ENCODE measurements around the gene ADAMTS16. TPM values are rescaled to one million over a fixed set of nuclear protein-coding genes. Genes with fewer than 3 reads are reported as not detected.
A peak's percentile ranks its signal among the peaks of the same experiment; 100 is the strongest.

ADAMTS16 gene
- total RNA-seq, 3 donors from 2014 or later (not counting 1 experiment from before 2014, with no cell fraction given): not detected

DNA sequence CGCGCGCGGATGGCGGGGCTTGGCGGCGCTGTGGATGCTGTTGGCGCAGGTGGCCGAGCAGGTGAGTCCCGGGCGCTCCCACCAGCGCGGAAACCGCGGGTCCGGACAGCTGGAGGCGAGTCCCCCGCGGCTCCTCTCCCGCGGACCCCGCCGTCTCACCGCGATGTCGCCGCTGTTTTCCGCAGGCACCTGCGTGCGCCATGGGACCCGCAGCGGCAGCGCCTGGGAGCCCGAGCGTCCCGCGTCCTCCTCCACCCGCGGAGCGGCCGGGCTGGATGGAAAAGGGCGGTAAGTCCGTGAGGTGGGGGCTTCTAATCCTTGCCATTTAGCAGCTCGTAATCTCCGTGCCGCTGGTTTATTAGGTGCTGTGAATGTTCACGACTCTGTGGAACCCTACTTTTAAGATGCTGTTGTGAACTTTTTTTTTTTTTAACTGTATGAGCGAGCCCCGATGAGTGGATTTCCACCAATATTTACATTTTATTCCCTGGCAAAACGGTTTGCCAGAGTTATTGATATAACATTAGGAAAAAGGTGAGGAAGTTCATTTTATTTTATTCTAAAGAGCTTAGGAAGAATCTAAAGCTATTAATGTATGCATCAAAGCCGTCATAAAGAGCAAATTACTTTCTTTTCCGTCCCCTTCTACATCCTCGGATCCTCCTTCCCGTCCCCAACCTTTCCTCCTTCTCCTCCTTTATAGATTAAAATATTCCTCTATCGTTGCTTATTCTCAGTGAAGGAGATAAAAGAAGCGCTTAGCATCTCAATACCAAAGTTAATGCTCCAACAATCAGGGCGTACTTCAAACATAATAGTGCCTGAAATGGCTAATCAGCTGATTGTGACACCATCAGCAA is 579 bp downstream of the ADAMTS16 start:
- no peaks in the 10 kb centered on the region for H3K36me3 ChIP-seq (ENCODE audit: control insufficient read depth, insufficient read depth, low read length)
- H3K9me3 ChIP-seq (ENCODE audit: control insufficient read depth, insufficient read depth, low read length): no peaks in the 10 kb centered on the region
- DNase-seq: no peak
- no peak overlapping the region for H3K4me3 ChIP-seq (ENCODE audit: low read length)
- intact Hi-C loops (cut with micrococcal nuclease): loop anchor here (10.0 kb wide), 1 partner anchor 1604 kb away; no protein-coding TSS in a partner anchor
- no peaks in the 10 kb centered on the region for H3K4me1 ChIP-seq (ENCODE audit: control insufficient read depth, insufficient read depth, low read length)
- no peaks in the 10 kb centered on the region for H3K36me3 Mint-ChIP-seq
- H3K27ac ChIP-seq (ENCODE audit: low read length): no peak overlapping the region
- H3K4me1 Mint-ChIP-seq: peaks cover 0 to 6% of the 10 kb centered on the region in 2 donors
- peaks cover 13 to 17% of the 10 kb centered on the region in 2 donors for H3K27me3 Mint-ChIP-seq (ENCODE audit: low read depth in 2 of 2)
- H3K27ac Mint-ChIP-seq: no peak overlapping the region
- 2% methylated on average over 48 of the region's 57 CpGs for WGBS (ENCODE audit: insufficient coverage)
- H3K4me3 Mint-ChIP-seq: no peak overlapping the region
- no peak for ATAC-seq
- H3K9me3 Mint-ChIP-seq: no peaks in the 10 kb centered on the region
- TF ChIP-seq, protein P1, sequence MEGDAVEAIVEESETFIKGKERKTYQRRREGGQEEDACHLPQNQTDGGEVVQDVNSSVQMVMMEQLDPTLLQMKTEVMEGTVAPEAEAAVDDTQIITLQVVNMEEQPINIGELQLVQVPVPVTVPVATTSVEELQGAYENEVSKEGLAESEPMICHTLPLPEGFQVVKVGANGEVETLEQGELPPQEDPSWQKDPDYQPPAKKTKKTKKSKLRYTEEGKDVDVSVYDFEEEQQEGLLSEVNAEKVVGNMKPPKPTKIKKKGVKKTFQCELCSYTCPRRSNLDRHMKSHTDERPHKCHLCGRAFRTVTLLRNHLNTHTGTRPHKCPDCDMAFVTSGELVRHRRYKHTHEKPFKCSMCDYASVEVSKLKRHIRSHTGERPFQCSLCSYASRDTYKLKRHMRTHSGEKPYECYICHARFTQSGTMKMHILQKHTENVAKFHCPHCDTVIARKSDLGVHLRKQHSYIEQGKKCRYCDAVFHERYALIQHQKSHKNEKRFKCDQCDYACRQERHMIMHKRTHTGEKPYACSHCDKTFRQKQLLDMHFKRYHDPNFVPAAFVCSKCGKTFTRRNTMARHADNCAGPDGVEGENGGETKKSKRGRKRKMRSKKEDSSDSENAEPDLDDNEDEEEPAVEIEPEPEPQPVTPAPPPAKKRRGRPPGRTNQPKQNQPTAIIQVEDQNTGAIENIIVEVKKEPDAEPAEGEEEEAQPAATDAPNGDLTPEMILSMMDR (IDR thresholded peaks at IDR 0.05): no peak
- peaks cover 8% of the 10 kb centered on the region for H3K27me3 ChIP-seq (ENCODE audit: control insufficient read depth, insufficient read depth, low read length)

DNA sequence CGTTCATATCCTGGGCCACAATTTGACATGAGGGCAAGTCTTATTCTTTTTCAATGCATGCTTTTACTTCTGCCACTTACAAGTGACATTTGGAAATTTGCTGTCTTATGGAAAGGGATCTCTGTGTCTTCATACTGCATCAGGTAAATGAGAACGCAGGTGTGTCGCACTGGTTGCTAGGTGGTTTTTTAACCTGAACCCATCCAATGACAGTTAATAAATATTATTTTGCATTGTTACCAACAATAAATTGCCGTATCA is 1.1 kb downstream of the ADAMTS16 start:
- no peak overlapping the region for H3K4me3 Mint-ChIP-seq
- TF ChIP-seq, protein P1 (IDR thresholded peaks at IDR 0.05): no peak

GRCh38 chr5:5141625-5142525 is 1.7 kb downstream of the ADAMTS16 start:
- intact Hi-C loops (cut with micrococcal nuclease): loop anchor here (10.0 kb wide), 1 partner anchor 1603 kb away; no protein-coding TSS in a partner anchor
- Mint-ChIP-seq H3K27me3 (ENCODE audit: low read depth in 2 of 2) (peaks cover 13 to 17% of the 10 kb centered on the region in 2 donors), H3K27ac (no peak overlapping the region), H3K4me3 (no peak overlapping the region), H3K36me3 (no peaks in the 10 kb centered on the region), H3K9me3 (no peaks in the 10 kb centered on the region), H3K4me1 (peaks cover 0 to 6% of the 10 kb centered on the region in 2 donors)
- no peaks in the 10 kb centered on the region for H3K36me3 ChIP-seq (ENCODE audit: control insufficient read depth, insufficient read depth, low read length)
- no peaks in the 10 kb centered on the region for H3K9me3 ChIP-seq (ENCODE audit: control insufficient read depth, insufficient read depth, low read length)
- H3K27me3 ChIP-seq (ENCODE audit: control insufficient read depth, insufficient read depth, low read length): peaks cover 8% of the 10 kb centered on the region
- DNase-seq (peak in 1 of 2 donors; percentile 77), ATAC-seq (peak in 1 of 3 donors; percentile 40)
- TF ChIP-seq, protein P1 (IDR thresholded peaks at IDR 0.05): peak; percentile 86
- H3K27ac ChIP-seq (ENCODE audit: low read length): no peak overlapping the region
- no peaks in the 10 kb centered on the region for H3K4me1 ChIP-seq (ENCODE audit: control insufficient read depth, insufficient read depth, low read length)
- H3K4me3 ChIP-seq (ENCODE audit: low read length): no peak overlapping the region
- WGBS (ENCODE audit: insufficient coverage): 19% methylated on average over 6 of the region's 6 CpGs

More for the DNA sequence above, 1.1 kb downstream of the ADAMTS16 start:
- Histone ChIP-seq H3K27ac (ENCODE audit: low read length) (no peak overlapping the region), H3K4me3 (ENCODE audit: low read length) (no peak overlapping the region), H3K36me3 (ENCODE audit: control insufficient read depth, insufficient read depth, low read length) (no peaks in the 10 kb centered on the region), H3K27me3 (ENCODE audit: control insufficient read depth, insufficient read depth, low read length) (peaks cover 8% of the 10 kb centered on the region), H3K4me1 (ENCODE audit: control insufficient read depth, insufficient read depth, low read length) (no peaks in the 10 kb centered on the region), H3K9me3 (ENCODE audit: control insufficient read depth, insufficient read depth, low read length) (no peaks in the 10 kb centered on the region)
- Mint-ChIP-seq H3K9me3 (no peaks in the 10 kb centered on the region), H3K27me3 (ENCODE audit: low read depth in 2 of 2) (peaks cover 13 to 17% of the 10 kb centered on the region in 2 donors), H3K4me1 (peaks cover 0 to 6% of the 10 kb centered on the region in 2 donors), H3K27ac (no peak overlapping the region), H3K36me3 (no peaks in the 10 kb centered on the region)
- 0% methylated on average over 1 of the region's 4 CpGs for WGBS (ENCODE audit: insufficient coverage)
- DNase-seq (no peak), ATAC-seq (no peak)
- intact Hi-C loops (cut with micrococcal nuclease): loop anchor here (10.0 kb wide), 1 partner anchor 1604 kb away; no protein-coding TSS in a partner anchor

All from natural killer cell (primary cell).